Smooth muscle cell (in vitro differentiated cells): ENCODE measurements around the gene HSF4. TPM values are rescaled to one million over a fixed set of nuclear protein-coding genes. Genes with fewer than 3 reads are reported as not detected.

Experiments
- DNase-seq: peaks from one replicate; lab custom pipeline; 2025; ENCODE audit not compliant: unreplicated experiment; lab: John Stamatoyannopoulos, UW
- H2AFZ ChIP-seq: fragments of 200-600 bp; sonication (generic); 2 replicates; pipeline ENCODE4 v1.6.0; 2016; ENCODE audit warnings: antibody characterized with exemption, low read depth, mild to moderate bottlenecking
- H3F3A ChIP-seq: fragments of 200-600 bp; sonication (generic); 2 replicates; pipeline ENCODE4 v1.6.0; 2017; ENCODE audit warnings: antibody characterized with exemption, low read depth
- H3K27ac ChIP-seq: fragments of 200-600 bp; sonication (generic); 2 replicates; pipeline ENCODE4 v1.5.1; 2016; ENCODE audit warnings: low read depth, mild to moderate bottlenecking
- H3K27me3 ChIP-seq: fragments of 200-600 bp; sonication (generic); 2 replicates; pipeline ENCODE4 v1.6.1; 2016; ENCODE audit warnings: low read depth, mild to moderate bottlenecking
- H3K36me3 ChIP-seq: fragments of 200-600 bp; sonication (generic); 2 replicates; pipeline ENCODE4 v1.5.1; 2016; ENCODE audit warnings: low read depth
- H3K4me1 ChIP-seq: fragments of 200-600 bp; sonication (generic); 2 replicates; pipeline ENCODE4 v1.5.1; 2016; ENCODE audit warnings: low read depth
- H3K4me2 ChIP-seq: fragments of 200-600 bp; sonication (generic); 2 replicates; pipeline ENCODE4 v1.6.0; 2016; ENCODE audit warnings: mild to moderate bottlenecking
- H3K4me3 ChIP-seq: fragments of 200-600 bp; sonication (generic); 2 replicates; pipeline ENCODE4 v1.5.1; 2016; ENCODE audit warnings: mild to moderate bottlenecking
- H3K79me2 ChIP-seq: fragments of 200-600 bp; sonication (generic); 2 replicates; pipeline ENCODE4 v1.6.0; 2016; ENCODE audit warnings: low read depth, mild to moderate bottlenecking
- H3K9ac ChIP-seq: fragments of 200-600 bp; sonication (generic); 2 replicates; pipeline ENCODE4 v1.6.0; 2016; ENCODE audit warnings: low read depth
- H3K9me3 ChIP-seq: fragments of 200-600 bp; sonication (generic); replicated peaks from 2 replicates; pipeline ENCODE4 v1.5.1; 2016; ENCODE audit warnings: low read depth
- H4K20me1 ChIP-seq: fragments of 200-600 bp; sonication (generic); 2 replicates; pipeline ENCODE4 v1.6.0; 2016; ENCODE audit warnings: low read depth
- WGBS: methylation state at CpG from one replicate; pipeline ENCODE4 v1.1.7; 2016; ENCODE audit warnings: low lambda C conversion rate; 5-methylcytosine and 5-hydroxymethylcytosine counted together
- polyA plus RNA-seq: library from polyadenylated mRNA; unstranded; fragments of >200 nt; fragmentation: Nextera tagmentation; extraction: Ambion mirVana; gene quantifications from 2 replicates; pipeline ENCODE4 v1.2.1, GENCODE V29; 2016
- total RNA-seq: library from RNA; depleted of rRNA; stranded (reverse); fragments of >200 nt; gene quantifications from 2 replicates; pipeline ENCODE4 v1.2.3, GENCODE V29; 2014
- TF ChIP-seq, protein P1 (sequence below): fragments of 200-600 bp; sonication (generic); IDR thresholded peaks from 2 replicates; pipeline ENCODE4 v1.5.1; 2017; ENCODE audit warnings: borderline replicate concordance, mild to moderate bottlenecking, antibody characterized with exemption; ENCODE audit not compliant: insufficient read depth, poor library complexity, severe bottlenecking

HSF4 gene
- total and polyA plus RNA-seq, 2 experiments from 2014 or later: 2.9 to 6.1 TPM

DNA sequence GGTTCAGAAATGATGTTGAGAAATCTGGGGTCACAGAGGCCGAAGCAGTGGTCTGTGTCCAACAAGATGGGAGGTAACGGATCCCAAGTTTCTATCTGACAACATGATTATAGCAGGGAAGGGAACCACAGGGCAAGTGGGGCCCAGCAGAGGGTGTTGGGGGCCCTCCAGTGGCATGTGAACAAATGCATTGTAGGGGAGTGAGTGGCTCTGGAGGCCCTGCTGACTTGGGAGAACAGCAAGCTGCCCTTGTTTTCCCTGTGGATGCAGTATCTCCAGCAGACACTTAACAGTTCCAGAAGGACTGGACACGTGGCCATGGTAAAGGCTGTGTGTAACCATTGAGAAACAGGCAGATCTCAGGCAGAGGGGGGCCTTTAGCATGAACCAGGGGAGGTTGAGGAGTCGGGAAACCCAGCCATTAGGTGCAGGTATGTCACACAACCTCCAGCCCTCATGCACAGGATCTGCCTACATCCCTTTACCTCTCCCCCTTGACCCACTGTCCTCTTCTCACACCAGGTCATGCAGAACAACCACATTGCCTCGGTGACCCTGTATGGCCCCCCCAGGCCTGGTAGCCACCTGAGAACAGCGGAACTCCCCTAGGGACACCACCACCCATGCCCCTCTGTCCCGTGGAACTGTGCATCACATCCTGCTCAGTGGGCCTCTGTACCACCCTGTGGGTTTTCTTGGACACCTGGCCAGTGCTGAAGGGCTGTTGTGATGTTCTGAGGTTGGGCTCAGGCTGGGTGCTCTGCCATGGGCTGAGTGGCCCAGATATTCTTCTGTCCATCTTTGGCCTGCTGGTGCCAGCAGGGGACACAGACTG, 17.8 kb upstream of the HSF4 start:
- no peak overlapping the region for H3K27ac ChIP-seq
- no peaks in the 10 kb centered on the region for H3K4me1 ChIP-seq
- TF ChIP-seq, protein P1, sequence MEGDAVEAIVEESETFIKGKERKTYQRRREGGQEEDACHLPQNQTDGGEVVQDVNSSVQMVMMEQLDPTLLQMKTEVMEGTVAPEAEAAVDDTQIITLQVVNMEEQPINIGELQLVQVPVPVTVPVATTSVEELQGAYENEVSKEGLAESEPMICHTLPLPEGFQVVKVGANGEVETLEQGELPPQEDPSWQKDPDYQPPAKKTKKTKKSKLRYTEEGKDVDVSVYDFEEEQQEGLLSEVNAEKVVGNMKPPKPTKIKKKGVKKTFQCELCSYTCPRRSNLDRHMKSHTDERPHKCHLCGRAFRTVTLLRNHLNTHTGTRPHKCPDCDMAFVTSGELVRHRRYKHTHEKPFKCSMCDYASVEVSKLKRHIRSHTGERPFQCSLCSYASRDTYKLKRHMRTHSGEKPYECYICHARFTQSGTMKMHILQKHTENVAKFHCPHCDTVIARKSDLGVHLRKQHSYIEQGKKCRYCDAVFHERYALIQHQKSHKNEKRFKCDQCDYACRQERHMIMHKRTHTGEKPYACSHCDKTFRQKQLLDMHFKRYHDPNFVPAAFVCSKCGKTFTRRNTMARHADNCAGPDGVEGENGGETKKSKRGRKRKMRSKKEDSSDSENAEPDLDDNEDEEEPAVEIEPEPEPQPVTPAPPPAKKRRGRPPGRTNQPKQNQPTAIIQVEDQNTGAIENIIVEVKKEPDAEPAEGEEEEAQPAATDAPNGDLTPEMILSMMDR: no peak
- no peaks in the 10 kb centered on the region for H3K9me3 ChIP-seq
- WGBS: 93% methylated on average over 7 of the region's 7 CpGs
- peaks cover 15% of the 10 kb centered on the region for H4K20me1 ChIP-seq
- H3K27me3 ChIP-seq: no peaks in the 10 kb centered on the region
- no peak overlapping the region for H3K4me2 ChIP-seq
- no peak overlapping the region for H3K9ac ChIP-seq
- DNase-seq: no peak
- no peak overlapping the region for H2AFZ ChIP-seq
- H3K36me3 ChIP-seq: peaks cover 4% of the 10 kb centered on the region
- no peaks in the 10 kb centered on the region for H3F3A ChIP-seq
- no peak overlapping the region for H3K4me3 ChIP-seq
- H3K79me2 ChIP-seq: no peaks in the 10 kb centered on the region

DNA sequence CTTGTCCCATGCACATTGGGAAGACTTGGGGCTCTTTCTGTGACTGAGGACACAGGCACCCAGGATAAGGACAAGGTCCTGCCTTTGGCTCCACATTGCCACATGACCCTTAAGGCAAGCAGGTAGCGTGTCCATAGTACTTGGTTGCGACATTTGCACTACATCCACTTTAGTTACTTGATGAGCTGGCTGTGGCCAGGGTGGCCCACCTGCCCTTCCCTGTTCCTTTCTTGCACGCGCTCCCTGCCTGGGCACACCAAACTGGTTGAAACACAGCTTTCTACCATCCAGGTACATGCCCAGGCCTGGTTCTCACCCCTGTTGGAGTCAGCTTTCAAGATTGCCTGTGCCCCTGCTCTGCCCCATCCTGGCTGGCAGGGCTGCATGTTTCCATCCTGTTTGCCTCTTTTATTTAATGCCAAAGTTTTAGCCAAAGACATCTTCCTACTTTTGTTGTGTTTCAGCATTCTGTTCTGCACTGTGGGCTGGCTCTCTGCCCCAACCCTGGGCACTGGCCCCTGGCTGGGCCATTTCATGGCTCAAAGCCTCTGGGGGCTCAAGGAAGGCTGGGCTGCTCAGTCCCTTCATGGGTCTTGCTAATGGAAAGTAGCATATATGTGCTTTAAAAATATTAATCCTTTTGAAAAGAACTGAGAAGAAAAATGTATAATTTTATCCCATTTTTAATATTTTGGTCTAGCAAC, 17.0 kb upstream of the HSF4 start:
- no peak for DNase-seq
- peaks cover 4% of the 10 kb centered on the region for H3K36me3 ChIP-seq

DNA sequence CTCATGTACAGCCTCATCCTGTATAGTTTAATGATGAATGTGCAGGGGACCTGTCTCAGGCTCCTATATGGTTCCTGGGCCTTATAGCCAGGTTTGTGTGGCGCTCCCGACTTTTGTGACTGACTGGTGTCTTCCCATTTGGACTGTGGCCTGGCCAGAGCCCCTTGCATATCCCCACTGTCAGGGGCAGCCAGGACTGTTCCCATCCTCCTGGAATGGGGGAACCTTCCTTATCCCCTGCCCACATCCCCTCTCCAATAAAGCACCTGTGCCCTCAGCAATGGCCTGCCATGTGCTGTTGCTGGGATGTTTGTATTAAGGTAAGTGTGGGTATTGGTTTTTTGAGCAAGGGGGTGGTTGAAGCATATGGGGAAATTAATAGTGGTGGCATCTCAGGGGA, 16.3 kb upstream of the HSF4 start:
- Histone ChIP-seq H3K9me3 (no peaks in the 10 kb centered on the region), H2AFZ (no peak overlapping the region), H3K36me3 (peaks cover 4% of the 10 kb centered on the region), H3F3A (no peaks in the 10 kb centered on the region), H3K9ac (no peak overlapping the region), H3K27me3 (no peaks in the 10 kb centered on the region), H4K20me1 (peaks cover 15% of the 10 kb centered on the region), H3K4me3 (no peak overlapping the region), H3K4me1 (no peaks in the 10 kb centered on the region), H3K4me2 (no peak overlapping the region), H3K27ac (no peak overlapping the region), H3K79me2 (no peaks in the 10 kb centered on the region)
- WGBS: 100% methylated on average over 2 of the region's 2 CpGs
- TF ChIP-seq, protein P1: no peak
- no peak for DNase-seq

More for the DNA sequence above, 17.0 kb upstream of the HSF4 start:
- Histone ChIP-seq H3K4me2 (no peak overlapping the region), H3F3A (no peaks in the 10 kb centered on the region), H2AFZ (no peak overlapping the region), H3K4me1 (no peaks in the 10 kb centered on the region), H4K20me1 (peaks cover 15% of the 10 kb centered on the region), H3K9me3 (no peaks in the 10 kb centered on the region), H3K27ac (peak overlapping the region; percentile 26), H3K79me2 (no peaks in the 10 kb centered on the region), H3K9ac (no peak overlapping the region), H3K4me3 (no peak overlapping the region), H3K27me3 (no peaks in the 10 kb centered on the region)
- TF ChIP-seq, protein P1: no peak
- 93% methylated on average over 4 of the region's 4 CpGs for WGBS
